Gastroesophageal sphincter (tissue), 3 donors: Measurements from ENCODE around the gene SRF.

ENCODE experiments used
- CTCF ChIP-seq, 4 experiments: fragments of 200-600 bp in 2 of 4; fragments of 450-650 bp in 2 of 4; sonication (generic) in 1 of 4; IDR thresholded peaks; one replicate each; pipeline ENCODE4 v1.5.1; 2017 to 2019; ENCODE audit warnings: antibody characterized with exemption in 4 of 4, mild to moderate bottlenecking in 2 of 4, moderate library complexity in 2 of 4
- POLR2AphosphoS5 ChIP-seq: sonication (generic); formaldehyde crosslinking; IDR thresholded peaks from one replicate; pipeline ENCODE4 v1.6.1; 2017; ENCODE audit warnings: antibody characterized with exemption

GRCh38 chr6:43147691-43148477 lies 23.2 kb upstream of the SRF start:
- TF ChIP-seq POLR2AphosphoS5: no peak
- no peak for TF ChIP-seq CTCF (IDR thresholded peaks at IDR 0.05)
